HG02763 (cell line): ENCODE data around the gene SEMA4D.
"Not testable (repeated sequence)": the region's sequence is repeated elsewhere in the genome, so short reads cannot be mapped to it uniquely, and the experiment has no call there.

ENCODE experiments used
- ATAC-seq: cut with Tn5 transposase; IDR thresholded peaks from one replicate; pipeline ENCODE4 v1.9.1; 2021; ENCODE audit warnings: mild to moderate bottlenecking, moderate library complexity; ENCODE audit not compliant: unreplicated experiment

Gene SEMA4D

GRCh38 chr9:89359751-89360261 lies 138.1 kb downstream of the SEMA4D start:
- ATAC-seq: no peak

GRCh38 chr9:89358985-89359384 lies 138.9 kb downstream of the SEMA4D start:
- no peak for ATAC-seq

- no peak for ATAC-seq
These were observed 139.5 kb downstream of the SEMA4D start for GRCh38 chr9:89358376-89358916.

GRCh38 chr9:89357331-89358197 lies 140.3 kb downstream of the SEMA4D start:
- ATAC-seq: no peak

- no peak for ATAC-seq
These were observed 141.1 kb downstream of the SEMA4D start for GRCh38 chr9:89356782-89357181.

- no peak for ATAC-seq
These were observed 143.4 kb downstream of the SEMA4D start for GRCh38 chr9:89354471-89354870.

GRCh38 chr9:89353989-89354388 lies 143.9 kb downstream of the SEMA4D start:
- no peak for ATAC-seq

- ATAC-seq: no peak
These were observed 144.9 kb downstream of the SEMA4D start for GRCh38 chr9:89352874-89353649.

- no peak for ATAC-seq
These were observed 145.5 kb downstream of the SEMA4D start for GRCh38 chr9:89352451-89352850.

- ATAC-seq: no peak
These were observed 146.2 kb downstream of the SEMA4D start for GRCh38 chr9:89351584-89352300.

- ATAC-seq: no peak
These were observed 146.8 kb downstream of the SEMA4D start for GRCh38 chr9:89350988-89351557.

- ATAC-seq: no peak
These were observed 148.3 kb downstream of the SEMA4D start for GRCh38 chr9:89349607-89350006.

- ATAC-seq: no peak
These were observed 150.3 kb downstream of the SEMA4D start for GRCh38 chr9:89347651-89348050.

GRCh38 chr9:89346696-89347095 lies 151.2 kb downstream of the SEMA4D start:
- no peak for ATAC-seq

GRCh38 chr9:89345476-89345875 lies 152.4 kb downstream of the SEMA4D start:
- ATAC-seq: no peak

GRCh38 chr9:89343812-89344211 lies 154.1 kb downstream of the SEMA4D start:
- not testable (repeated sequence) for ATAC-seq

- no peak for ATAC-seq
These were observed 155.0 kb downstream of the SEMA4D start for GRCh38 chr9:89342948-89343347.

GRCh38 chr9:89342213-89342612 lies 155.7 kb downstream of the SEMA4D start:
- ATAC-seq: no peak

- ATAC-seq: no peak
These were observed 157.6 kb downstream of the SEMA4D start for GRCh38 chr9:89340332-89340731.

GRCh38 chr9:89339807-89340206 lies 158.1 kb downstream of the SEMA4D start:
- ATAC-seq: no peak

GRCh38 chr9:89330513-89330912 lies 167.4 kb downstream of the SEMA4D start:
- no peak for ATAC-seq
